Astrocyte of the cerebellum (primary cell): Measurements from ENCODE around the gene NSUN6.

ENCODE experiments used
- DNase-seq: peaks from one replicate; pipeline ENCODE4 v3.0.0-alpha.2; 2011; ENCODE audit warnings: low read depth
- H3K4me3 ChIP-seq: 2 replicates; pipeline ENCODE4 v1.5.1; 2011; ENCODE audit warnings: mild to moderate bottlenecking, low read depth, low read length, moderate library complexity
- CTCF ChIP-seq: IDR thresholded peaks from 2 replicates; pipeline ENCODE4 v1.5.1; 2012; ENCODE audit warnings: low read length, low read depth, moderate library complexity, mild to moderate bottlenecking; ENCODE audit errors: missing control alignments
- in situ Hi-C: cut with HindIII; loops from 2 replicates; pipeline ENCODE4 v1.10.0; 2017; ENCODE audit warnings: low sequenced_read_pairs

Gene NSUN6

GRCh38 chr10:18583575-18584270 is 67.7 kb downstream of the NSUN6 start:
- TF ChIP-seq CTCF = no peak
- in situ Hi-C loops = no loop called here
- DNase-seq = no peak
- H3K4me3 ChIP-seq = no peak overlapping the region

DNA sequence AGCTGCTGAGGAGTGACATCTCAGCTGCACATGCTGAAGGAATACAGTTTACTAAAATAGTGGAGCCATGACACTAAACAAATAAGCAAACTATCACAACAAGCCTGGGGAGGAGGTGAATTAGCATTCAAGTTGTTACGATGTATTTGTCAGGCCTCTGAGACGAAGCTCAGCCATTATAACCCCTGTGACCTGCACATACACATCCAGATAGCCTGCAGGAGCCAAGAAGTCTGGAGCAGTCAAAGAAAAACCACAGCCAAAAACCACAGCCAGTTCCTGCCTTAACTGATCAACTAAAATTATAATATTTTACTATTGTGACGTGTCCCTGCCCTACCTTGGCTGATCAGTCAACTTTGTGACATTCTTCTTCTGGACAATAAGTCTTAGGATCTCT is 68.6 kb downstream of the NSUN6 start:
- no peak for DNase-seq
- in situ Hi-C loops = no loop called here
- TF ChIP-seq CTCF = no peak
- no peak overlapping the region for H3K4me3 ChIP-seq

DNA sequence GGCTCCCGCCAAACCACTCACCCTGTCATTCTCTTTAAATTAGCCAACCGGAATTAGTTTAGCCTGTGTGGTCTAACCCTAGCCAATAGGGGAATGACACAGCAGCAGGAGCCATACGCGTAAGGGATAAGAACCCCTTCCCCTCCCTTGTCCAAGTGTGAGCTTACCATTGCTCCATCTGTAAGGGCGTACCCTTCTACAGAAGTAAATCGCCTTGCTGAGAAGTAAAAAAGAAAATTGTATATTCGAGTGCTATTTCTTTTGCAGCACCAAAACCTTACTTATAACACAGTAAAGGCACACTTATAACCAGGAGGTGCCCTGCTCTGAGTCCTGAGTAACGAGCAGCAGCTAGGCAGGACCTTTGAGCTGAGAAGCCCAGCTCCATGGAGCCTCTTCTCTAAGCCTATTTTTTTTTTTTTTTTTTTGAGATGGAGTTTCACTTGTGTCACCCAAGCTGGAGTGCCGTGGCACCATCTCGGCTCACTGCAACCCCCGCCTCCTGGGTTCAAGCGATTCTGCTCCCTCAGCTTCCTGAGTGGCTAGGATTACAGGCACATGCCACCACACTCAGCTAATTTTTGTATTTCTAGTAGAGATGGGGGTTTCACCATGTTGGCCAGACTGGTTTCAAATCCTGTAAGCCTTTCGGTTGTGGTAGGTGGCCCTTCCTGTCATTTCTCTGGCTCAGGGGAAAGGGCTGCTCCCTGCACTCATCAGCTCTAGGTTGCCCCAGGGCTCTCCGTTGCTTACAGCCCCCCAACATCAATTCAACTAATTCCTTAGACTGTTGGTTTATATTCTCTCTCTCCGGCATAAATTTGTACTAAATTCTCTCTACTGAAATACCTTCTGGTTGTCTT is 73.3 kb downstream of the NSUN6 start:
- in situ Hi-C loops = no loop called here
- TF ChIP-seq CTCF = no peak
- H3K4me3 ChIP-seq = no peak overlapping the region
- no peak for DNase-seq

DNA sequence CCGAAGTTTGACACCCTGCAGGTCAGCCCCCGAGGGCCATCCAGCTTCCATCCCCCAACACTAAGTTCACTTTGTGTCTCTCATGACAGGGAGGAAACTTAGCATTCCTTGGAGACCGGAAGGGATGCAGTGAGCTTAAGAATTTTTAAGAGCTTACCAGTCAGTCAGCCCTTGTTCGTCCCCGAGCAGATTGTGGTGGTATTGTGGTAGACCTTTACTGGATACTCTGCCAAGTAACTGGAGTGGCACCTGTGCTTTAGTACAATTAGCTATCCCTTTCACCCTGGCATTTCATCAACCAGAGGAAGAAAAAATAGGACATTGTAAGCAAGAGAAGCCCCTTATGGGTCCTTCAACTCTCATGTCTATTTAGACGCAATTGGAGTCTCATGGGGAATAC is 74.8 kb downstream of the NSUN6 start:
- no peak for TF ChIP-seq CTCF
- in situ Hi-C loops = no loop called here
- no peak for DNase-seq

GRCh38 chr10:18572959-18573561 is 78.3 kb downstream of the NSUN6 start:
- no peak overlapping the region for H3K4me3 ChIP-seq
- in situ Hi-C loops = no loop called here
- TF ChIP-seq CTCF = no peak
- no peak for DNase-seq

More for the DNA sequence above, 74.8 kb downstream of the NSUN6 start:
- H3K4me3 ChIP-seq = no peak overlapping the region

DNA sequence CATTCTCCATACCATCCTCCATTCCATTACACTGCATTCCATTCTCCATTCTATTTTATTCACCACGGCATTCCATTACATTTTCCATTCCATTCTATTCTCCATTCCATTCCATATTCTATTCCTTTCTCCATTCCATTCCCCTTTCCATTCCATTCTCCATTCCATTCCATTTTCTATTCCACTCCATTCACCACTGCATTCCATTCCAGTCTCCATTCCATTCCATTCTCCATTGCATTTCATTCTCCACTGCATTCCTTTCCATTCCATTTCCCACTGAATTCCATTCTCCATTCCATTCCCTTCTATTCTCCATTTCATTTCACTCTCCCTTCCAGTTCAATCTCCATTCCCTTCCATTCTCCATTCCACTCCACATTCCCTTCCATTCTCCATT is 79.6 kb downstream of the NSUN6 start:
- TF ChIP-seq CTCF = no peak
- no peak overlapping the region for H3K4me3 ChIP-seq
- in situ Hi-C loops = no loop called here
- DNase-seq = no peak
